ENCODE results near the gene SUSD2.
"Not testable (repeated sequence)": the region's sequence is repeated elsewhere in the genome, so short reads cannot be mapped to it uniquely, and the experiment has no call there.

The SUSD2 gene

GRCh38 chr22:24208012-24208749 lies 26.9 kb downstream of the SUSD2 start:
- no peak for TF ChIP-seq CTCF (IDR thresholded peaks at IDR 0.05; ENCODE audit: control extremely low read depth, extremely low read depth, low read depth, missing control alignments)
- DNase-seq (ENCODE audit: extremely low spot score): no peak
- CTCF ChIA-PET: interaction anchor here (1.4 to 1.5 kb wide), 2 partner anchors 8 to 51 kb away, joined by 3 read pairs; no protein-coding TSS in a partner anchor
- POLR2A ChIA-PET: no interaction called here

- POLR2A ChIA-PET: no interaction called here
- TF ChIP-seq CTCF (IDR thresholded peaks at IDR 0.05; ENCODE audit: control extremely low read depth, extremely low read depth, low read depth, missing control alignments): no peak
- CTCF ChIA-PET: no interaction called here
- no peak for DNase-seq (ENCODE audit: extremely low spot score)
These were observed 27.7 kb downstream of the SUSD2 start for GRCh38 chr22:24209016-24209415.

- ChIA-PET POLR2A (no interaction called here), CTCF (interaction anchor here (1.0 kb wide), 1 partner anchor 22 kb away, joined by 3 read pairs; no protein-coding TSS in a partner anchor)
- TF ChIP-seq CTCF (IDR thresholded peaks at IDR 0.05; ENCODE audit: control extremely low read depth, extremely low read depth, low read depth, missing control alignments): no peak
- DNase-seq (ENCODE audit: extremely low spot score): no peak
These were observed 28.4 kb downstream of the SUSD2 start for GRCh38 chr22:24209687-24210086.

GRCh38 chr22:24210409-24210808 lies 29.1 kb downstream of the SUSD2 start:
- DNase-seq (ENCODE audit: extremely low spot score); POLR2A ChIA-PET: not testable (repeated sequence)
- CTCF ChIA-PET: interaction anchor here (1.0 kb wide), 1 partner anchor 22 kb away, joined by 3 read pairs; no protein-coding TSS in a partner anchor

GRCh38 chr22:24211716-24212115 lies 30.4 kb downstream of the SUSD2 start:
- CTCF ChIA-PET: interaction anchor here (0.8 to 1.0 kb wide), 2 partner anchors 19 to 21 kb away, joined by 3 to 4 read pairs; no protein-coding TSS in a partner anchor
- POLR2A ChIA-PET; DNase-seq (ENCODE audit: extremely low spot score): not testable (repeated sequence)

- DNase-seq (ENCODE audit: extremely low spot score); POLR2A ChIA-PET; CTCF ChIA-PET: not testable (repeated sequence)
These were observed 31.8 kb downstream of the SUSD2 start for GRCh38 chr22:24213111-24213510.

- no peak for TF ChIP-seq CTCF (IDR thresholded peaks at IDR 0.05; ENCODE audit: control extremely low read depth, extremely low read depth, low read depth, missing control alignments)
- ChIA-PET CTCF (interaction anchor here (0.7 to 9.6 kb wide), 2 partner anchors 16 to 20 kb away, joined by 4 to 67 read pairs; no protein-coding TSS in a partner anchor), POLR2A (no interaction called here)
- DNase-seq (ENCODE audit: extremely low spot score): no peak
These were observed 33.4 kb downstream of the SUSD2 start for GRCh38 chr22:24214467-24215285.
